ENCODE results near the gene COX4I2.
A peak's percentile ranks its signal among the peaks of the same experiment; 100 is the strongest.

COX4I2 gene

GRCh38 chr20:31673943-31674463, 36.3 kb downstream of the COX4I2 start:
- DNase-seq (ENCODE audit: low read depth in 1 of 2, low spot score in 1 of 2), result no peak
- TF ChIP-seq GABPA (IDR thresholded peaks at IDR 0.05; ENCODE audit: low read depth) (no peak), CTCF (IDR thresholded peaks at IDR 0.05; ENCODE audit: insufficient read depth, low read length) (no peak), REST (IDR thresholded peaks at IDR 0.05; ENCODE audit: insufficient replicate concordance, low read depth) (no peak), SPI1 (IDR thresholded peaks at IDR 0.05; ENCODE audit: borderline replicate concordance, low read depth) (no peak), POLR2AphosphoS5 (IDR thresholded peaks at IDR 0.05; ENCODE audit: low read depth) (no peak)
- Histone ChIP-seq H3K27me3 (ENCODE audit: insufficient read depth, poor library complexity, severe bottlenecking) (no peaks in the 10 kb centered on the region), H3K4me3 (replicated peaks; ENCODE audit: insufficient read depth, low read length) (no peak overlapping the region), H3K27ac (replicated peaks) (peak overlapping the region; percentile 73)

GRCh38 chr20:31674895-31675827, 37.4 kb downstream of the COX4I2 start:
- TF ChIP-seq CTCF (IDR thresholded peaks at IDR 0.05; ENCODE audit: insufficient read depth, low read length) (no peak), SPI1 (IDR thresholded peaks at IDR 0.05; ENCODE audit: borderline replicate concordance, low read depth) (peak; percentile 82; the same call in 1 of the 2 replicates), GABPA (IDR thresholded peaks at IDR 0.05; ENCODE audit: low read depth) (peak; percentile 96), POLR2AphosphoS5 (IDR thresholded peaks at IDR 0.05; ENCODE audit: low read depth) (peak; percentile 52; the same call in 1 of the 2 replicates), REST (IDR thresholded peaks at IDR 0.05; ENCODE audit: insufficient replicate concordance, low read depth) (no peak)
- DNase-seq (ENCODE audit: low read depth in 1 of 2, low spot score in 1 of 2), result peak; percentile 94 to 97
- no peaks in the 10 kb centered on the region for H3K27me3 ChIP-seq (ENCODE audit: insufficient read depth, poor library complexity, severe bottlenecking)
- H3K27ac ChIP-seq (replicated peaks), result peak overlapping the region; percentile 73
- peak overlapping the region; percentile 39 for H3K4me3 ChIP-seq (replicated peaks; ENCODE audit: insufficient read depth, low read length)

DNA sequence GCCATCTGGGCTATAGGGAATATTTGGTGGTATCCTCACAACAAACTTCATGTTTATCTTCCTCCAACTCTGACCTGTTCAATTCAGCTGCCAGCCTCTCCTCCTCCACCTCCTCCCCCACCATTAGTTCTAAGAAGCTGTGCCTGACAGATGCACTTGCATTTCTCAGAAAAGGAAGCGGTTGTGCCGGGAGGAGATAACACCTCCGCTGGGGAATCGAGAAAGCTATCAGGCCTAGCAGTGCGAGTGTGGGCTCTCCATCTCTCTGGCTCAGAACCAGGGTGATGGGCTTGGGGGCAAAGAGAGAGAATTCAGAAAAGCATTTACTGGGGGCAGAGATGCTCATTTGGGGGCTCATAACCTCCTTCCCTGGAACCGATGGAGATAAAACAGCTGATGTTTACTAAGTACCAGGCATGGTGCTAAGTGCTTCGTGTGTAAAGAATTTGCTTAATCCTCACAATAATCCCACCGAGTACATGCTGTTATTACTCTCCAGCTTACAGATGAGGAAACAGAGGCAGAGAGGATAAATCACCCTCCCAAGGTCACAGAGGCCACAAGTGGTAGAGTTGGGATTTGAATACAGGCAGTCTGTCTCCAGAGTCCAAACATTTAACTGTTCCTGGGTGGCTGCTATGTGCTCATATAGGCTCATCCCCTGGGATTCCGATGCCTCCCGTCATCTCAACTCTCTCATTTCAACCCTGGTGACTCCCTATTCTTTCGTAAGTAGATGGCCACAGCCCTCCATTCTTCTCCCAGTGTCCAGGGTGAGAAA, 38.3 kb downstream of the COX4I2 start:
- no peak for TF ChIP-seq GABPA (IDR thresholded peaks at IDR 0.05; ENCODE audit: low read depth)
- peak; percentile 14; the same call in 1 of the 2 replicates for TF ChIP-seq SPI1 (IDR thresholded peaks at IDR 0.05; ENCODE audit: borderline replicate concordance, low read depth)
- no peak for TF ChIP-seq POLR2AphosphoS5 (IDR thresholded peaks at IDR 0.05; ENCODE audit: low read depth)
- DNase-seq (ENCODE audit: low read depth in 1 of 2, low spot score in 1 of 2), result peak; percentile 52 to 77
- H3K4me3 ChIP-seq (replicated peaks; ENCODE audit: insufficient read depth, low read length), result peak overlapping the region; percentile 39
- peak overlapping the region; percentile 73 for H3K27ac ChIP-seq (replicated peaks)
- no peaks in the 10 kb centered on the region for H3K27me3 ChIP-seq (ENCODE audit: insufficient read depth, poor library complexity, severe bottlenecking)

Data from HL-60 (cell line).